ENCODE measurements around the gene CWC22. TPM values are rescaled to one million over a fixed set of nuclear protein-coding genes. Genes with fewer than 3 reads are reported as not detected.

The CWC22 gene
- total and polyA plus RNA-seq, 7 donors: 7.2 to 29.9 (median 20.5) TPM

DNA sequence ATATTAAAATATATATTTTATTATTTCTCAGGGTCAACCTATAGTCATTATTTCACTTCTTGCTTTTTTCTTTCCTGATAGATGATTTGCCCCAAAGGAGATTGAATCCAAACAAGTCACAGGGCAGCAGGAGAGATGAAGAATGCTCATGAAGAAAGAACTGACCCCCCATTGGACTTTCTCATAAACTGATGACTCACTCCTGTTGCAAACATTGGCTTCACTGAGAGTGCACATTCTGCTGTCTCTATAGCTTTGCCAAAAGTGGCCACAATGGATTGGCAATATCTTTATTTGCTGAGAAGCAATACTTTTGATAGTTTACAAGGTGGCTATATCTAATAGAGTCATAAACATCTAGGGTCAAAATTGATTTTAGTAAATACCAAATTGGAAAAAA, 89.8 kb downstream of the CWC22 start:
- H3K27me3 ChIP-seq: no peaks in the 10 kb centered on the region
- H3K9me3 ChIP-seq: no peaks in the 10 kb centered on the region
- H3K4me3 ChIP-seq: no peak overlapping the region
- no peak overlapping the region for H3K27ac ChIP-seq
- H3K4me1 ChIP-seq: no peaks in the 10 kb centered on the region
- TF ChIP-seq POLR2A (IDR thresholded peaks at IDR 0.05) (no peak), EP300 (IDR thresholded peaks at IDR 0.05) (no peak), CTCF (IDR thresholded peaks at IDR 0.05) (no peak), POLR2AphosphoS5 (IDR thresholded peaks at IDR 0.05) (no peak)
- intact Hi-C loops (cut with DNase I): no loop called here
- H3K36me3 ChIP-seq: no peaks in the 10 kb centered on the region
- no peak for DNase-seq

- Histone ChIP-seq H3K4me1 (no peaks in the 10 kb centered on the region), H3K9me3 (no peaks in the 10 kb centered on the region), H3K27ac (no peak overlapping the region), H3K4me3 (no peak overlapping the region), H3K27me3 (no peaks in the 10 kb centered on the region), H3K36me3 (no peaks in the 10 kb centered on the region)
- WGBS, 2 donors: 70 to 76% methylated on average over 1 of the region's 1 CpG
- intact Hi-C loops (cut with DNase I): no loop called here
- DNase-seq: no peak
- TF ChIP-seq POLR2A (IDR thresholded peaks at IDR 0.05): no peak
- TF ChIP-seq EP300 (IDR thresholded peaks at IDR 0.05): no peak
- no peak for TF ChIP-seq POLR2AphosphoS5 (IDR thresholded peaks at IDR 0.05)
- no peak for TF ChIP-seq CTCF (IDR thresholded peaks at IDR 0.05)
These were observed 91.6 kb downstream of the CWC22 start for GRCh38 chr2:179915395-179915992.

- Histone ChIP-seq H3K4me3 (no peak overlapping the region), H3K27me3 (no peaks in the 10 kb centered on the region), H3K4me1 (no peaks in the 10 kb centered on the region), H3K9me3 (no peaks in the 10 kb centered on the region), H3K27ac (no peak overlapping the region), H3K36me3 (no peaks in the 10 kb centered on the region)
- no peak for TF ChIP-seq CTCF (IDR thresholded peaks at IDR 0.05)
- TF ChIP-seq POLR2AphosphoS5 (IDR thresholded peaks at IDR 0.05): no peak
- TF ChIP-seq POLR2A (IDR thresholded peaks at IDR 0.05): no peak
- no peak for TF ChIP-seq EP300 (IDR thresholded peaks at IDR 0.05)
- intact Hi-C loops (cut with DNase I): no loop called here
- no peak for DNase-seq
- WGBS, 2 donors: 61 to 84% methylated on average over 4 of the region's 4 CpGs
These were observed 93.3 kb downstream of the CWC22 start for GRCh38 chr2:179913809-179914208.

- 77 to 87% methylated on average over 3 of the region's 3 CpGs for WGBS, 2 donors
- no peaks in the 10 kb centered on the region for H3K4me1 ChIP-seq
- TF ChIP-seq POLR2AphosphoS5 (IDR thresholded peaks at IDR 0.05) (no peak), EP300 (IDR thresholded peaks at IDR 0.05) (no peak), CTCF (IDR thresholded peaks at IDR 0.05) (no peak)
- DNase-seq: no peak
- no peak overlapping the region for H3K27ac ChIP-seq
- H3K9me3 ChIP-seq: no peaks in the 10 kb centered on the region
- H3K36me3 ChIP-seq: no peaks in the 10 kb centered on the region
- H3K4me3 ChIP-seq: no peak overlapping the region
- no peaks in the 10 kb centered on the region for H3K27me3 ChIP-seq
- intact Hi-C loops (cut with DNase I): no loop called here
These were observed 95.5 kb downstream of the CWC22 start for GRCh38 chr2:179911569-179911968.

- TF ChIP-seq POLR2AphosphoS5 (IDR thresholded peaks at IDR 0.05): no peak
- no peak for TF ChIP-seq CTCF (IDR thresholded peaks at IDR 0.05)
- TF ChIP-seq EP300 (IDR thresholded peaks at IDR 0.05): no peak
- TF ChIP-seq POLR2A (IDR thresholded peaks at IDR 0.05): no peak
- Histone ChIP-seq H3K27me3 (no peaks in the 10 kb centered on the region), H3K27ac (no peak overlapping the region), H3K36me3 (no peaks in the 10 kb centered on the region), H3K4me1 (no peaks in the 10 kb centered on the region), H3K9me3 (no peaks in the 10 kb centered on the region), H3K4me3 (no peak overlapping the region)
- intact Hi-C loops (cut with DNase I): no loop called here
- no peak for DNase-seq
- 86 to 87% methylated on average over 3 of the region's 3 CpGs for WGBS, 2 donors
These were observed 96.4 kb downstream of the CWC22 start for GRCh38 chr2:179910735-179911113.
